GM13976 (cell line): ENCODE measurements around the gene GNG13.

ENCODE experiments used
- DNase-seq: peaks from one replicate; pipeline ENCODE4 v3.0.0; 2012; ENCODE audit warnings: low spot score
- CTCF ChIP-seq: IDR thresholded peaks from 2 replicates; pipeline ENCODE4 v1.5.1; 2012; ENCODE audit warnings: borderline replicate concordance, mild to moderate bottlenecking; ENCODE audit not compliant: insufficient read depth; ENCODE audit errors: extremely low read depth, missing control alignments, control extremely low read depth
- in situ Hi-C: fragments of 300-500 bp; cut with MboI; formaldehyde crosslinking; loops from one replicate; pipeline ENCODE4 v1.12.0; 2022; ENCODE audit warnings: low sequenced_read_pairs, mixed read lengths, inconsistent platforms; ENCODE audit not compliant: unreplicated experiment

Gene GNG13

GRCh38 chr16:782766-783403 is 17.6 kb downstream of the GNG13 start:
- DNase-seq: no peak
- no peak for TF ChIP-seq CTCF
- in situ Hi-C loops: loop anchor here (5.0 kb wide), 1 partner anchor 71 kb away; no protein-coding TSS in a partner anchor

GRCh38 chr16:782258-782657 is 18.3 kb downstream of the GNG13 start:
- no peak for DNase-seq
- in situ Hi-C loops: loop anchor here (5.0 kb wide), 1 partner anchor 70 kb away; no protein-coding TSS in a partner anchor
- no peak for TF ChIP-seq CTCF

GRCh38 chr16:781346-782010 is 19.1 kb downstream of the GNG13 start:
- in situ Hi-C loops: loop anchor here (5.0 kb wide), 1 partner anchor 69 kb away; no protein-coding TSS in a partner anchor
- no peak for TF ChIP-seq CTCF
- DNase-seq: no peak

- DNase-seq: no peak
- in situ Hi-C loops: loop anchor here (5.0 kb wide), 1 partner anchor 68 kb away; no protein-coding TSS in a partner anchor
- no peak for TF ChIP-seq CTCF
Observed at GRCh38 chr16:780296-780695, 20.2 kb downstream of the GNG13 start.

DNA sequence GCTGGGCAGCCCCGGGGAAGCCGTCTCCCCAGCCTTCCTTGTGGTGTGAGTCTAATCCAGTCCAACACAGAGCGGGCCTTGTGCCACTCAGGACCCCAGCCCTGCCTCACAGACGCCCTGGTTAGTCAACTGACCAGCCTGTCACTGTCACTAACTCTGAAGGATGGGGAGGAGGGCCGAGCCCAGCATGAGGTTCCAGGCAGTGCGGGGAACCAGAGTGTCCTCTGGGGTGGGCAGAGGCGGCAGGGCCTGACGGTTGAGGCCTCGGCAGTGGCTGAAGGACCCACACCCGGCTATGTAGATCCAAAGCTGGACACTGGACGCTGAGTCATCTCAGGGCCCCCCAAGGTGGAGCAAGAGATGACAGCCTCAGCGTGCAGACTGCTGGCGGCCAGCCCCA is 21.0 kb downstream of the GNG13 start:
- in situ Hi-C loops: no loop called here
- DNase-seq: no peak
- TF ChIP-seq CTCF: no peak

DNA sequence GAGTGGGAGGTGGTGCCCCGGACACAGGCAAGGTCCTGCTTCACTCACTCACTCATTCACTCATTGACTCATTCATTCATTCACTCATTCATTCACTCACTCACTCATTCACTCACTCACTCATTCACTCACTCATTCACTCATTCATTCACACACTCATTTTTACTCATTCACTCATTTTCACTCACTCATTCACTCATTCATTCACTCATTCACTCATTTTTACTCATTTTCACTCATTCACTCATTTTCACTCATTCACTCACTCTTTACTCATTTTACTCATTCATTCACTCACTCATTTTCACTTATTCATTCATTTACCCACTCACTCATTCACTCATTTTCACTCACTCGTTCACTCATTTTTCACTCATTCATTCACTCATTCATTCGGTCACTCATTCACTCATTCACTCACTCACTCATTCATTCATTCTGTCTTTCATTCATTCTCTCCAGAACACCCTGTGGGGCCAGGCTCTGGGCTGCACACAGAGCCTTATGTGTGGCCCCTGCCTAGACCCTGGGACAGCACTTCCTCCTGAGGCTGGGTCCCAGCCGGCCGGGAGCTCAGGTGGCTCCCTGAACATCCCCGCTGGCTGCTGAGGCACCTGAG is 21.5 kb downstream of the GNG13 start:
- in situ Hi-C loops: no loop called here
- no peak for TF ChIP-seq CTCF
- DNase-seq: no peak
